Trophoblast cell (in vitro differentiated cells and primary cell): ENCODE results near the gene KCNH6.

ENCODE experiments used
- DNase-seq, 2 donors: peaks; one replicate each; pipeline ENCODE4 v3.0.0-alpha.2; 2016
- H2AFZ ChIP-seq: 2 replicates; pipeline ENCODE4 v1.6.1; 2013; ENCODE audit warnings: low read length, moderate library complexity, mild to moderate bottlenecking; ENCODE audit not compliant: insufficient read depth, poor library complexity
- H2AK5ac ChIP-seq: 2 replicates; pipeline ENCODE4 v1.6.1; 2013; ENCODE audit warnings: mild to moderate bottlenecking, low read length
- H2BK120ac ChIP-seq: 2 replicates; pipeline ENCODE4 v1.6.1; 2013; ENCODE audit warnings: low read length, mild to moderate bottlenecking, moderate library complexity; ENCODE audit not compliant: insufficient read depth, poor library complexity
- H2BK12ac ChIP-seq: 2 replicates; pipeline ENCODE4 v1.6.1; 2013; ENCODE audit warnings: mild to moderate bottlenecking, low read length, moderate library complexity
- H2BK5ac ChIP-seq: 2 replicates; pipeline ENCODE4 v1.6.1; 2013; ENCODE audit warnings: low read length, low read depth, moderate library complexity, mild to moderate bottlenecking; ENCODE audit not compliant: poor library complexity
- H3K14ac ChIP-seq: 2 replicates; pipeline ENCODE4 v1.6.1; 2013; ENCODE audit warnings: mild to moderate bottlenecking, low read length
- H3K18ac ChIP-seq: 2 replicates; pipeline ENCODE4 v1.6.1; 2013; ENCODE audit warnings: mild to moderate bottlenecking, low read length
- H3K23ac ChIP-seq: 2 replicates; pipeline ENCODE4 v1.6.1; 2013; ENCODE audit warnings: low read length
- H3K27ac ChIP-seq: 2 replicates; pipeline ENCODE4 v1.5.1; 2013; ENCODE audit warnings: low read depth, mild to moderate bottlenecking, inconsistent platforms, low read length, moderate library complexity
- H3K27me3 ChIP-seq: 2 replicates; pipeline ENCODE4 v1.6.1; 2013; ENCODE audit warnings: inconsistent platforms, mild to moderate bottlenecking, low read length, moderate library complexity; ENCODE audit not compliant: insufficient read depth
- H3K36me3 ChIP-seq, 2 experiments: 1 replicate in 1 of 2; 2 replicates in 1 of 2; pipeline ENCODE4 v1.6.1; 2013; ENCODE audit warnings: low read length in 2 of 2, mild to moderate bottlenecking in 2 of 2, moderate library complexity in 1 of 2; ENCODE audit not compliant: insufficient read depth in 2 of 2, control insufficient read depth in 1 of 2
- H3K4ac ChIP-seq: 2 replicates; pipeline ENCODE4 v1.6.1; 2013; ENCODE audit warnings: low read depth, mild to moderate bottlenecking, low read length, moderate library complexity
- H3K4me1 ChIP-seq, 2 experiments: 1 replicate in 1 of 2; 2 replicates in 1 of 2; pipeline ENCODE4 v1.6.1; 2013; ENCODE audit warnings: low read length in 2 of 2, mild to moderate bottlenecking in 2 of 2, moderate library complexity in 1 of 2; ENCODE audit not compliant: insufficient read depth in 2 of 2, control insufficient read depth in 1 of 2
- H3K4me2 ChIP-seq: 2 replicates; pipeline ENCODE4 v1.6.1; 2013; ENCODE audit warnings: inconsistent platforms, mild to moderate bottlenecking, low read length, moderate library complexity
- H3K4me3 ChIP-seq: 2 replicates; pipeline ENCODE4 v1.5.1; 2013; ENCODE audit warnings: mild to moderate bottlenecking, low read depth, low read length, inconsistent platforms
- H3K79me1 ChIP-seq: one replicate; pipeline ENCODE4 v1.6.1; 2013; ENCODE audit warnings: low read length
- H3K79me2 ChIP-seq: 2 replicates; pipeline ENCODE4 v1.6.1; 2013; ENCODE audit warnings: low read length, mild to moderate bottlenecking; ENCODE audit not compliant: control insufficient read depth, insufficient read depth, poor library complexity
- H3K9ac ChIP-seq: 2 replicates; pipeline ENCODE4 v1.6.1; 2013; ENCODE audit warnings: mild to moderate bottlenecking, low read length
- H3K9me3 ChIP-seq: 2 replicates; pipeline ENCODE4 v1.6.1; 2013; ENCODE audit warnings: low read depth, mild to moderate bottlenecking, control low read depth, inconsistent platforms, low read length; ENCODE audit not compliant: insufficient read depth
- H4K12ac ChIP-seq: 2 replicates; pipeline ENCODE4 v1.6.1; 2013; ENCODE audit warnings: low read depth, mild to moderate bottlenecking, low read length, moderate library complexity
- H4K8ac ChIP-seq: 2 replicates; pipeline ENCODE4 v1.6.1; 2013; ENCODE audit warnings: low read depth, mild to moderate bottlenecking, low read length, moderate library complexity
- H4K91ac ChIP-seq: one replicate; pipeline ENCODE4 v1.6.1; 2013; ENCODE audit warnings: low read depth, mild to moderate bottlenecking, low read length, moderate library complexity
- WGBS: extraction: QIAGEN DNeasy Blood & Tissue Kit; methylation state at CpG from one replicate; pipeline ENCODE4 v1.1.7; 2013; ENCODE audit warnings: missing lambda C conversion rate; ENCODE audit not compliant: insufficient read length, insufficient coverage; ENCODE audit errors: extremely low coverage; 5-methylcytosine and 5-hydroxymethylcytosine counted together

Gene KCNH6

GRCh38 chr17:63496663-63497400 is 26.3 kb upstream of the KCNH6 start:
- H2BK5ac ChIP-seq: no peak overlapping the region
- no peaks in the 10 kb centered on the region for H3K36me3 ChIP-seq
- no peak overlapping the region for H3K4me2 ChIP-seq
- no peak overlapping the region for H3K9ac ChIP-seq
- H3K9me3 ChIP-seq: no peaks in the 10 kb centered on the region
- H3K27ac ChIP-seq: no peak overlapping the region
- DNase-seq: no peak
- H4K91ac ChIP-seq: no peak overlapping the region
- no peak overlapping the region for H4K8ac ChIP-seq
- no peak overlapping the region for H2BK120ac ChIP-seq
- no peaks in the 10 kb centered on the region for H3K79me1 ChIP-seq
- H2AFZ ChIP-seq: no peak overlapping the region
- no peak overlapping the region for H2BK12ac ChIP-seq
- H2AK5ac ChIP-seq: no peak overlapping the region
- H3K27me3 ChIP-seq: no peaks in the 10 kb centered on the region
- no peak overlapping the region for H3K4ac ChIP-seq
- WGBS: no CpG with 5 or more reads among the region's 36 CpGs
- H3K4me3 ChIP-seq: no peak overlapping the region
- H3K23ac ChIP-seq: no peak overlapping the region
- H3K14ac ChIP-seq: no peak overlapping the region
- H3K79me2 ChIP-seq: no peaks in the 10 kb centered on the region
- H3K4me1 ChIP-seq: no peaks in the 10 kb centered on the region
- H3K18ac ChIP-seq: no peak overlapping the region
- H4K12ac ChIP-seq: no peak overlapping the region

GRCh38 chr17:63497708-63498483 is 25.3 kb upstream of the KCNH6 start:
- DNase-seq: no peak
- Histone ChIP-seq H2BK12ac (no peak overlapping the region), H2AFZ (no peak overlapping the region), H3K4ac (no peak overlapping the region), H4K12ac (no peak overlapping the region), H3K18ac (no peak overlapping the region), H4K91ac (no peak overlapping the region), H3K36me3 (no peaks in the 10 kb centered on the region), H3K4me2 (no peak overlapping the region), H3K4me3 (no peak overlapping the region), H3K23ac (no peak overlapping the region), H2AK5ac (no peak overlapping the region), H3K79me2 (no peaks in the 10 kb centered on the region), H3K4me1 (no peaks in the 10 kb centered on the region), H3K14ac (no peak overlapping the region), H3K9ac (no peak overlapping the region), H3K9me3 (no peaks in the 10 kb centered on the region), H3K79me1 (no peaks in the 10 kb centered on the region), H4K8ac (no peak overlapping the region), H2BK5ac (no peak overlapping the region), H2BK120ac (no peak overlapping the region), H3K27me3 (no peaks in the 10 kb centered on the region), H3K27ac (no peak overlapping the region)
- no CpG with 5 or more reads among the region's 16 CpGs for WGBS

GRCh38 chr17:63498626-63499195 is 24.4 kb upstream of the KCNH6 start:
- Histone ChIP-seq H4K91ac (no peak overlapping the region), H2BK5ac (no peak overlapping the region), H3K4ac (no peak overlapping the region), H3K79me2 (no peaks in the 10 kb centered on the region), H3K4me1 (no peaks in the 10 kb centered on the region), H3K14ac (no peak overlapping the region), H4K8ac (no peak overlapping the region), H3K9ac (no peak overlapping the region), H3K23ac (no peak overlapping the region), H3K36me3 (no peaks in the 10 kb centered on the region), H3K27me3 (no peaks in the 10 kb centered on the region), H2AK5ac (no peak overlapping the region), H2BK120ac (no peak overlapping the region), H2AFZ (no peak overlapping the region), H3K4me2 (no peak overlapping the region), H2BK12ac (no peak overlapping the region), H3K79me1 (no peaks in the 10 kb centered on the region), H3K4me3 (no peak overlapping the region), H3K9me3 (no peaks in the 10 kb centered on the region), H4K12ac (no peak overlapping the region), H3K18ac (no peak overlapping the region), H3K27ac (no peak overlapping the region)
- no CpG with 5 or more reads among the region's 9 CpGs for whole genome bisulfite sequencing
- DNase-seq: no peak

- H2BK5ac ChIP-seq: no peak overlapping the region
- no peaks in the 10 kb centered on the region for H3K4me1 ChIP-seq
- no peak overlapping the region for H3K18ac ChIP-seq
- H3K79me2 ChIP-seq: no peaks in the 10 kb centered on the region
- no peak overlapping the region for H2BK120ac ChIP-seq
- H2AK5ac ChIP-seq: no peak overlapping the region
- no peak overlapping the region for H3K4me2 ChIP-seq
- no peak overlapping the region for H4K91ac ChIP-seq
- no peaks in the 10 kb centered on the region for H3K79me1 ChIP-seq
- H3K27me3 ChIP-seq: no peaks in the 10 kb centered on the region
- no peak overlapping the region for H2AFZ ChIP-seq
- no peak overlapping the region for H3K14ac ChIP-seq
- H3K23ac ChIP-seq: no peak overlapping the region
- no peak overlapping the region for H3K4me3 ChIP-seq
- no peak overlapping the region for H3K9ac ChIP-seq
- H3K27ac ChIP-seq: no peak overlapping the region
- H2BK12ac ChIP-seq: no peak overlapping the region
- H3K36me3 ChIP-seq: no peaks in the 10 kb centered on the region
- no peak overlapping the region for H3K4ac ChIP-seq
- WGBS: 100% methylated on average over 4 of the region's 14 CpGs
- peaks cover 2% of the 10 kb centered on the region for H3K9me3 ChIP-seq
- no peak overlapping the region for H4K8ac ChIP-seq
- no peak for DNase-seq
- H4K12ac ChIP-seq: no peak overlapping the region
Observed at GRCh38 chr17:63500543-63501390, 22.4 kb upstream of the KCNH6 start.
